Fibroblast of villous mesenchyme (primary cell): ENCODE data around the gene AKAP6. TPM values are rescaled to one million over a fixed set of nuclear protein-coding genes. Genes with fewer than 3 reads are reported as not detected.

Experiments used
- DNase-seq: peaks from one replicate; pipeline ENCODE4 v3.0.0-alpha.2; 2010; ENCODE audit warnings: low read depth
- H3K4me3 ChIP-seq: 2 replicates; pipeline ENCODE4 v1.5.1; 2011; ENCODE audit warnings: low read depth, mild to moderate bottlenecking, low read length
- CTCF ChIP-seq: IDR thresholded peaks from 2 replicates; pipeline ENCODE4 v1.5.1; 2012; ENCODE audit warnings: low read depth, mild to moderate bottlenecking, low read length; ENCODE audit not compliant: insufficient read depth
- total RNA-seq: library from RNA; depleted of rRNA; stranded (reverse); fragments of >200 nt; gene quantifications from 2 replicates; pipeline ENCODE4 v1.2.3, GENCODE V29; 2012

Gene AKAP6
- total RNA-seq, 1 donor = 3.9 TPM

- DNase-seq = no peak
- no peak for TF ChIP-seq CTCF
- no peak overlapping the region for H3K4me3 ChIP-seq
Observed at GRCh38 chr14:32471181-32471580, 142.1 kb downstream of the AKAP6 start.

GRCh38 chr14:32472076-32472475 is 143.0 kb downstream of the AKAP6 start:
- no peak for TF ChIP-seq CTCF
- DNase-seq = no peak
- no peak overlapping the region for H3K4me3 ChIP-seq

GRCh38 chr14:32472512-32473463 is 143.7 kb downstream of the AKAP6 start:
- H3K4me3 ChIP-seq = no peak overlapping the region
- DNase-seq = peak; percentile 38
- TF ChIP-seq CTCF = no peak

GRCh38 chr14:32473464-32473855 is 144.4 kb downstream of the AKAP6 start:
- DNase-seq = no peak
- no peak overlapping the region for H3K4me3 ChIP-seq

GRCh38 chr14:32474478-32475195 is 145.5 kb downstream of the AKAP6 start:
- no peak for DNase-seq
- TF ChIP-seq CTCF = no peak
- H3K4me3 ChIP-seq = no peak overlapping the region

More at GRCh38 chr14:32473464-32473855, 144.4 kb downstream of the AKAP6 start:
- no peak for TF ChIP-seq CTCF

- TF ChIP-seq CTCF = no peak
- DNase-seq = no peak
- H3K4me3 ChIP-seq = no peak overlapping the region
Observed at GRCh38 chr14:32476532-32476931, 147.4 kb downstream of the AKAP6 start.
